Transverse colon (tissue), 4 donors: ENCODE data around the gene FRS3. TPM values are rescaled to one million over a fixed set of nuclear protein-coding genes. Genes with fewer than 3 reads are reported as not detected.

Experiments used
- DNase-seq: peaks from one replicate; pipeline ENCODE4 v3.0.0-alpha.2; 2019
- H3K27ac ChIP-seq, 4 donors: fragments of 200-600 bp; sonication (generic); 2 replicates each; pipeline ENCODE4 v1.5.1; 2016 to 2018; ENCODE audit warnings: inconsistent platforms in 4 of 4
- H3K27me3 ChIP-seq: fragments of 200-600 bp; sonication (generic); 2 replicates; pipeline ENCODE4 v1.5.1; 2017; ENCODE audit warnings: inconsistent platforms
- H3K36me3 ChIP-seq, 4 donors: fragments of 200-600 bp; sonication (generic); 2 replicates each; pipeline ENCODE4 v1.5.1; 2017 to 2019; ENCODE audit warnings: inconsistent platforms in 4 of 4
- H3K4me1 ChIP-seq, 4 donors: fragments of 200-600 bp; sonication (generic); 2 replicates each; pipeline ENCODE4 v1.5.1; 2017 to 2020; ENCODE audit warnings: inconsistent platforms in 4 of 4
- H3K4me3 ChIP-seq, 4 donors: fragments of 200-600 bp; sonication (generic); 1 replicate in 1 of 4; 2 replicates in 3 of 4; pipeline versions ENCODE4 v1.5.1 to v1.6.1; 2017 to 2019; ENCODE audit warnings: inconsistent platforms in 4 of 4
- H3K9me3 ChIP-seq, 2 donors: fragments of 200-600 bp; sonication (generic); 2 replicates each; pipeline ENCODE4 v1.5.1; 2017 to 2019; ENCODE audit warnings: inconsistent platforms in 2 of 2
- CTCF ChIP-seq, 5 experiments: fragments of 200-600 bp in 3 of 5; fragments of 450-650 bp in 2 of 5; sonication (generic) in 3 of 5; IDR thresholded peaks; 1 replicate in 2 of 5; 2 replicates in 3 of 5; pipeline ENCODE4 v1.5.1; 2016 to 2017; ENCODE audit warnings: antibody characterized with exemption in 5 of 5, inconsistent platforms in 3 of 5, mild to moderate bottlenecking in 2 of 5, moderate library complexity in 1 of 5
- EP300 ChIP-seq: sonication (generic); formaldehyde crosslinking; IDR thresholded peaks from one replicate; pipeline ENCODE4 v1.6.1; 2017; ENCODE audit warnings: antibody characterized with exemption, low read depth
- POLR2A ChIP-seq: fragments of 450-650 bp; IDR thresholded peaks from one replicate; pipeline ENCODE4 v1.6.1; 2016; ENCODE audit warnings: antibody characterized with exemption, mild to moderate bottlenecking, moderate library complexity
- POLR2AphosphoS5 ChIP-seq, 3 donors: sonication (generic); formaldehyde crosslinking; IDR thresholded peaks; one replicate each; pipeline ENCODE4 v1.6.1; 2016; ENCODE audit warnings: antibody characterized with exemption in 3 of 3
- WGBS, 2 donors: methylation state at CpG; one replicate each; pipeline ENCODE4 v1.1.5; 2018; ENCODE audit warnings: low coverage in 1 of 2; 5-methylcytosine and 5-hydroxymethylcytosine counted together
- in situ Hi-C, 4 donors: fragments of 200-750 bp; cut with MboI; loops; one replicate each; pipeline versions ENCODE4 v1.15.0 to v1.15.1; 2017; ENCODE audit warnings: low sequenced_read_pairs in 3 of 4, low pct_ligation_motif_present in 1 of 4, low pct_unique_long_range_greater_than_20kb in 1 of 4
- intact Hi-C: fragments of 100-400 bp; cut with DNase I; formaldehyde crosslinking; loops from one replicate; pipeline ENCODE4 v1.15.1; 2023; ENCODE audit warnings: low total_unique reads
- total RNA-seq, 4 donors: library from RNA; depleted of rRNA; stranded (reverse); fragments of >200 nt; gene quantifications; one replicate each; pipeline ENCODE4 v1.1.0, GENCODE V29; 2016

Gene FRS3
- total RNA-seq, 4 donors from 2014 or later: 2.8 to 4.5 (median 3.2) TPM

DNA sequence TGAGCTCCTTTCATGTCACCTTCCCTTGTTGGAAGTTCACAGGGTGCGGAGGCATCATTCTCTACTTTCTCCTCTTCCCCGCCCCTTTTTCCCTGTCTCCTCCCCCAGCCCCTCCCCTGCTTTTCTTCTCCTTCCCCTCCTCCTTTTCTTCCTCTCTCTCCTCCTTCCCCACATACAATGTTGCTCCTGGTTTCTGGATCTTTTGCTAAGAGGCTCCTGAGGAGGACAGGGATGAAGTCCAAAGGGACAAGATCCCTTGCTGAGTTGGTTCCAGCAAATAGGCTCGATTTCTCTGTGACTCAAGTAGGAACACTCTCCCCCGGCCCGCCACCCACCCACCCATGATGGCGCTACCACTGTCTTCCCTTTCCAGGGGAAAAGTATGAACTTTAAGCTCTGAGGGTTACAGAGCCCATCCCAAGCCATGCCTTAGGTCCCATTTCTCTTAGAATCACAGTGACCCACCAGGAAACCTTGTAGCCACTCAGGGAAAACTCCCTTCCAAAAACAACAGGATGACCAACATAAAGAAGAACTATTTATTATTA is 43.4 kb downstream of the FRS3 start:
- Histone ChIP-seq H3K4me1 (peaks cover 25 to 40% (median 32%) of the 10 kb centered on the region in 4 donors), H3K4me3 (no peak overlapping the region), H3K27ac (peak overlapping the region in 2 of 4 donors; percentile 98), H3K36me3 (no peaks in the 10 kb centered on the region), H3K9me3 (no peaks in the 10 kb centered on the region), H3K27me3 (no peaks in the 10 kb centered on the region)
- WGBS, 2 donors: 48 to 72% methylated on average over 3 to 6 of the region's 6 CpGs
- intact Hi-C loops: no loop called here
- DNase-seq: no peak
- in situ Hi-C loops: no loop called here
- no peak for TF ChIP-seq POLR2AphosphoS5 (IDR thresholded peaks at IDR 0.05)
- TF ChIP-seq EP300: no peak
- no peak for TF ChIP-seq CTCF (IDR thresholded peaks at IDR 0.05)
- no peak for TF ChIP-seq POLR2A

DNA sequence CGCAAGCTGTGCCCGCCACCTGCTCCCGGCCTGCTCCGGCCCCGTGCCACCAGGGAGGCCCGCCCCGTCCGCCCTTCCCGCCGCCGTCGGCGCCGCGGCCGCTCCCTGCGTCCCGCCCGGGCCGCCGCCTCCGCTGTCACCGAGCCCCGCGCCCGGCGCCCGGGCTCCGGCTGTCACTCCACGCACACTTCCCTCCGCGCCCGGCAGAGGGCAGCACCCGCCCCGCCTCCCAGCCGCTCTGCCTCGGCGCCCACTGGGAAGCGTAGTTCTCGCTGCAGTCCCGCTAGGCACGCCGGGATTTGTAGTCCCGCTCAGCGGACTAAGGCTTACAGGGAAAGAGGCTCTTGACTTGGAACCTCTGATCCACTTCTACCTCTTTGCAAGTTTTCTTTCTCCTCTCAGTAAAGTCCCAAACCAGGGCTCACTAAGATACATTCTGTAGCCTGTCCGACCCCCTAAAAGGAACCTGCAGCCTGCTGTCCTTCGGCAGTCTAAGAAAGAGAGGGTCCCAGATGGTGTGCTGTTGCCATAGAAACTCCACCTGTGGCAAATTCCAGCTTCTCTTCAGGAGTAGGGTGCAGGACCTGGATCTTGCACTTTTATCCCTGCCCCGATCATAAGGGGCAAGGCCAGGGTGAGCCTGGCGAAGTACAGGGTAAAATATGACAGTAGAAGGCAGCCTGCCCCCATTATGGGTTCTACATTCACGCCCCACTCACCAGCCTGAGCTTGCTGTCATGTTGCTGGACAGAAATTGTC is 44.1 kb downstream of the FRS3 start, which contains the start of gene TFEB:
TSS of gene TFEB (minus strand) at position 182 of the 759 bp plus-strand sequence. CDS start 44,395 bp downstream, outside the sequence.
- no peaks in the 10 kb centered on the region for H3K27me3 ChIP-seq
- intact Hi-C loops: loop anchor here (1.0 to 2.0 kb wide), 2 partner anchors 21 to 29 kb away; no protein-coding TSS in a partner anchor
- 8 to 100% methylated on average over 1 to 47 of the region's 50 CpGs for WGBS, 2 donors
- H3K9me3 ChIP-seq: no peaks in the 10 kb centered on the region
- H3K27ac ChIP-seq: peak within 1 kb of the TSS; percentile 97 to 98 (median 98)
- peak within 1 kb of the TSS; percentile 79 to 98 (median 86) for H3K4me3 ChIP-seq
- peaks cover 26 to 41% (median 31%) of the 10 kb centered on the region in 4 donors for H3K4me1 ChIP-seq
- in situ Hi-C loops: no loop called here
- no peaks in the 10 kb centered on the region for H3K36me3 ChIP-seq
- DNase-seq: peak; percentile 96
- TF ChIP-seq CTCF (IDR thresholded peaks at IDR 0.05): peak; percentile 76 to 94 (median 88)
- TF ChIP-seq POLR2AphosphoS5 (IDR thresholded peaks at IDR 0.05): peak; percentile 69 to 72 (median 71)
- no peak for TF ChIP-seq EP300
- no peak for TF ChIP-seq POLR2A

DNA sequence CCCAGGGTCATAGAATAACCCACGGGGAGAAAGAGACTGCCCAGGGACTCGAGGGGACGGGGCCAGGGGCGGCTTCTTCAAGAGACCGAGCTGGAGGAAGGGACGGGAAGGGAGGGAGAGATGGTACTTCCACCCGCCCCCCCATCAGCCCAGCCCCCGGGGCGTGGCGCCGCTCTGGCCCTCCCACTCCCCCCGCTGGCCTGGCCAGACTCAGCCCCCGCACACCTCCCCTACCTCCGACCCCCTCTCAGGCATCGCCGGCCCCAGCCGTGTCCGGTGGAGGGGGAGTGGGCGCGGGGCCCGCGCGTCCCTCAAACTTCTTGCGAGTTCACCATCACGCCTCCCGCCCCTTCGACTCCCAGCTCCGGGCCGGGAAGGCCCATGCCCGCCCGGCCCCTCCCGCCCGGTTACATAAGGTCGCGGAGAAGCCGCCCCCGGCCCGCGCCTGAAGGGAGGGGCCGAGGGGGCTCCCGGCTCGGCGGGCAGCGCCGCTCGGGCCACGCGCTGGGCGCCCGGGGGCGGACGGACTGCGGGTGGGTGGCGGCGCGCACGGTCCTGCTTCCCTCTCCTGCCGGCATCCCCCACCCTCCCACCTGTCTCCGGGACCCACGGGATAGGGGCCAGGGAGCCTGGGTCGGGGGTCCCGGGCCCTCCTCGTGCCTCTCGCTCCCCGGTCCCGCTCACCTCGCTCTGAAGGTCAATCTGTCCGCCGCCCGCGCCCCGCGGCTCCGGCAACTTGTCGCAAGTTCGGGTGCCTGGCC is 44.9 kb downstream of the FRS3 start:
- TF ChIP-seq POLR2AphosphoS5 (IDR thresholded peaks at IDR 0.05) (no peak), POLR2A (peak; percentile 56)

DNA sequence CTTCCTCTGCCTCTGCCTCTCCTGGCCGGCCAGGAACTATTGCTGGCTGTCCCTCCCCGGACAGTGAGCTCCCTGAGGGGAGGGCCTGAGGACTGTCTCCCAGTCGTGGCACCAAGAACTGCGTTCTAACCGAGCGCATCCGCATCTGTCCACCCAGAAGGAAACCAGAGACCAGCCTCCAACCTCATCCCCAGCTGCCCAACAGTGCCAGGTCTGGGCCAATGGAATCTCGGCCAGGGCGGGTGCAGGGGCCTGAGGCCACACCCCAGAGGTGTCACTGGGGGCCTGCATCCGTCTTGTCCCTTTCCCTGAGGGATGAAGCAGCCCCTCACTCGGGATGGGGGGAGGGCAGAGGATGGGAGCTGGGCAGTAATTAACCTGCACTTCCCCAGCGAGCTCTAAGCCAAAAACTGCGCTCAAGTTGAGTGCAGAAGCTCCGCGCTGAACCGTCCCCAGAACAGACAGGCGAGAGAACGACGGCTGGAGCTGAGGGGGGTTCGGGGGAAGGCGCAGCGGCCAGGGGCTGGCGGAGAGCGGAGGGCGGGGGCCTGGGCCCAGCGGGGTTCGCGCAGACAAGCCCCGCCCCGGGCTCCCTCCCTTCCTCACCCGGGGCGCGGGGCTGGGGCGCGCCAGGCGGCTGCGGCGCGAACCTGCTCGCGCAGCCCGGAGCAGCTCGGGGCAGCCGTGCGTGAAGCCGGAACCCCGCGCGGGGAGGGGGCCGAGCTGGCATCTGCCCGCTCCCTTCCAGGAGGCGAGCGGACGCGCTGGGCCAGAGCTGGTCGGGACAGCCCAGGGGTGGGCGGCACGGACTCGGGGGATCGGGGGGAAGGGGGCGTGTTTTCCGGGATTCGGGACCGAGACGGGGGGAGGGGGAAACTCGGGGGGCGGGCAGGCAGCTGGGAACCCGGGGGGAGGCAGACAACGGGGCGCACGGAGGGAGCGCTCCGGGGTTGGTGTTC is 45.7 kb downstream of the FRS3 start:
- Histone ChIP-seq H3K27ac (peak overlapping the region; percentile 97 to 98 (median 98)), H3K4me3 (peak overlapping the region; percentile 79 to 98 (median 86)), H3K9me3 (no peaks in the 10 kb centered on the region), H3K36me3 (no peaks in the 10 kb centered on the region), H3K4me1 (peaks cover 32 to 53% (median 43%) of the 10 kb centered on the region in 4 donors), H3K27me3 (no peaks in the 10 kb centered on the region)
- in situ Hi-C loops: no loop called here
- 2% methylated on average over 53 of the region's 73 CpGs; no CpG with 5 or more reads in 1 of the 2 donors for WGBS, 2 donors
- DNase-seq: peak; percentile 82
- intact Hi-C loops: loop anchor here (2.0 kb wide), 1 partner anchor 19 kb away; no protein-coding TSS in a partner anchor
- TF ChIP-seq POLR2AphosphoS5 (IDR thresholded peaks at IDR 0.05) (peak; percentile 8 to 40 (median 37)), POLR2A (peak; percentile 38), CTCF (IDR thresholded peaks at IDR 0.05) (no peak)

More for the DNA sequence above, 44.9 kb downstream of the FRS3 start:
- H3K4me1 ChIP-seq: peaks cover 25 to 45% (median 35%) of the 10 kb centered on the region in 4 donors
- no peaks in the 10 kb centered on the region for H3K36me3 ChIP-seq
- peak overlapping the region; percentile 79 to 98 (median 86) for H3K4me3 ChIP-seq
- peak overlapping the region; percentile 97 to 98 (median 98) for H3K27ac ChIP-seq
- intact Hi-C loops (loop anchor here (1.0 to 2.0 kb wide), 2 partner anchors 20 to 29 kb away; no protein-coding TSS in a partner anchor), in situ Hi-C loops (no loop called here)
- peak; percentile 86 for DNase-seq
- no peaks in the 10 kb centered on the region for H3K9me3 ChIP-seq
- 0% methylated on average over 30 of the region's 76 CpGs; no CpG with 5 or more reads in 1 of the 2 donors for WGBS, 2 donors
- no peaks in the 10 kb centered on the region for H3K27me3 ChIP-seq
